HPDE6-E6E7 (cell line): ENCODE data around the gene OLFM2.

Experiments used
- DNase-seq: peaks from one replicate; pipeline ENCODE4 v3.0.0; 2011; ENCODE audit warnings: missing footprints; ENCODE audit errors: extremely low spot score

The OLFM2 gene

GRCh38 chr19:9906475-9907087, 29.7 kb downstream of the OLFM2 start:
- no peak for DNase-seq

DNA sequence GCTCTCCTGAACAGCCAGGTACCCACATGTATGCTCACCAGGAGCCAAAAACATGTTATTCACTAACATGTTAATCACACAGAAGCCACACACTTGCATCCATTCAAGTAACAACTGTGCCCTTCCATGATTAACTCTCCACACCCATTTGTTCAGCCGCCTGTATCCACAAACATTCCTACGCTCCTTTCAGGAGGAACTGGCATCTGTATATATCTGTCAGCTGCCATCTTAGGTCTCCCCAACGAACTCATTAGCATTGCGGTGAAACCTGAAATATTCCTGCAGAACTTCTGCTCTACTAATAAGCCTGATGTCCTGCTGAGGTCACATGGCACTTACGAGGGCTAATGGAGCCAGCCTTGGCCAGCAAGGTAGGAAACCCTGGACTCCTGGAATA, 33.0 kb downstream of the OLFM2 start:
- no peak for DNase-seq

- DNase-seq, result no peak
These were observed 34.7 kb downstream of the OLFM2 start for GRCh38 chr19:9901642-9902041.

GRCh38 chr19:9901020-9901419, 35.3 kb downstream of the OLFM2 start:
- no peak for DNase-seq

DNA sequence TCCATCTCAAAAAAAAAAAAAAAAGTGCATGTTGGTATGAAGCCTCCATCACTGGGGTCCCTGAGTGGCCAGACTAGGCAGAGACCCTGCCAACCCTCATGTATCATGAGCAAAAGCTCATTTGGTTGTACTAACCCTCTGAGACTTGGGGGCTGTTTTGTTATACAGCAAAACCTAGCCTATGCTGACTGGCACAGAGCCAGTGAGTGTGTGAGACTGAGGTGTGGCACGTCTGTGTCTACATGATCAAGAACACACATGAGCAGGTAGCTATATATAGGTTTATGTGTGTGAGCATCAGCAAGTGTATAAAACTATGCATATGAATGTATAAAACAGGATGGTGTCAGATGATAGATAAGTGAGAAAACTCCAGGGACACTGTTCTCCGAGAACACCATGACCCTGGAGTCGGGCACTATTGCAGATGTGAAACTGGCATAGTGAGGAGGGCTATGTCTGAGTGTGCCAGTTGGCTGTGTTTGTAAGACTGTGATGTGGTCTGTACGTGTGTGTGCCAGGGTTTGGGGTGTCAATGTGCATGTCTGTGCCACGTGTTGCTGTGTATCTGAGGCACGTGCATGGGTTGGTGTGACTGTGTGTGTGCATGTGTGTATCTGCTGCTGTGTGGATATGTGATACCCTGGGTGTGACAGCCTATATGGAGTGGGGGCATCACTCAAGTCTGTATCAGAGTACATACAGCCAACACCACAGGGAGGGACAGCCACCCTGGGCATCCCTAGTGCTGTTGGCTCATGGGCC, 44.5 kb downstream of the OLFM2 start:
- no peak for DNase-seq

DNA sequence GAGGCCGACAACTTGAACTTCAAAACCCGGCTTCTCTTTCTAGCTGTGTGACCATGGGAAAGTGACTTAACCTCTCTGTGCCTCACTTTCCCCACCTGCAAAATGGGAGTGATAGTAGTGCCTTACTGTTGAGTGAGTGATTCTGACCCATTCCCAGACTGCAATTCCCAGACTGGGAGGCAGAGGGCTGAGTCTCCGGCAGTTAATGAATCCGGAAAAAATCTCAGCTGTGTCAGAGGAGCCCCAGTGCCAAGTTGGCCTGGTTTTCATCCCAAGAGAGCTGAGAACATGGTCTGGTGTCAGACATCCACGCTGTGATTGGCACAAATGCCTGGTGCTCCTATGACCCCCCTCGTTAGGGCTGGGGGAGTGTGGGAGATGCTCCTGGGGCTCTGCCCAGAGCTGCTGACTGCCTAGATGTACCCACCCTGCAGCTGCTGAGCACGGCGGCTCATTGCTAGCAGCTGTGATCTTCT, 51.2 kb downstream of the OLFM2 start:
- DNase-seq, result no peak

- no peak for DNase-seq
These were observed 52.6 kb downstream of the OLFM2 start for GRCh38 chr19:9883764-9884163.

GRCh38 chr19:9883231-9883758, 53.0 kb downstream of the OLFM2 start:
- peak; percentile 51 for DNase-seq

DNA sequence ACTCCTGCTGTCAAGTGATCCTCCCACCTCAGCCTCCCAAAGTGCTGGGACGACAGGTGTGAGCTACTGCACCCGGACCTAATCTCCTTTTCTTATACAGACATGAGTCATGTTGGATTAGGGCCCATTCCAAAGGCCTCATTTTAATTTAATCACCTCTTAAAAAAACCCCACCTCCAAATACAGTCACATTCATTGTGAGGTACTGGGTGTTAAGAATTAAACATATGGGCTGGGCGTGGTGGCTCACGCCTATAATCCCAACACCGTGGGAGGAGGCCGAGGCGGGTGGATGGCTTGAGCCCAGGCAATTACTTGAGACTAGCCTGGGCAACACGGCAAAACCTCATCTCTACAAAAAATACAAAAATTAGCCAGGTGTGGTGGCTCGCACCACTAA, 54.6 kb downstream of the OLFM2 start:
- no peak for DNase-seq

GRCh38 chr19:9878511-9879196, 57.7 kb downstream of the OLFM2 start:
- DNase-seq, result no peak

GRCh38 chr19:9877780-9878510, 58.4 kb downstream of the OLFM2 start:
- DNase-seq, result no peak

DNA sequence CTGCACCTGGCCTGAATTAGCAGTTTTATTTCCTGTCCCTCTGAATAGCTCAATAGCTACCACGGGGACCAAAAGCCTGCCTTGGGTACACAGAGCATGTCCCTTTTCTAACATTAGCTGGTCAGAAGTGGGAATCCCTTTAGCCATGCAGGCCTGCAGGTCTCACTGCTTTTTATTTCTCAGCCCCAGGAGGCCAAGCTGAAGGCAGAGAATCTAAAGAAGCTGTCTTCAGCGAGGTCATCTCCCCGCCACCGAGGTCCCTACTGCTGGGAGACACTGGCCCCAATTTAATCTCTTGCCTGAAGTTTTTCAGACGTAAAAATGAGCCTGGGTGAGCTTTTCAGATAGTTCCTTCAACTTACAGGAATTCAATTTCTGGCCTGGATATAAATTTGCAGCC, 60.5 kb downstream of the OLFM2 start:
- DNase-seq, result no peak

- DNase-seq, result no peak
These were observed 61.2 kb downstream of the OLFM2 start for GRCh38 chr19:9875031-9875627.

DNA sequence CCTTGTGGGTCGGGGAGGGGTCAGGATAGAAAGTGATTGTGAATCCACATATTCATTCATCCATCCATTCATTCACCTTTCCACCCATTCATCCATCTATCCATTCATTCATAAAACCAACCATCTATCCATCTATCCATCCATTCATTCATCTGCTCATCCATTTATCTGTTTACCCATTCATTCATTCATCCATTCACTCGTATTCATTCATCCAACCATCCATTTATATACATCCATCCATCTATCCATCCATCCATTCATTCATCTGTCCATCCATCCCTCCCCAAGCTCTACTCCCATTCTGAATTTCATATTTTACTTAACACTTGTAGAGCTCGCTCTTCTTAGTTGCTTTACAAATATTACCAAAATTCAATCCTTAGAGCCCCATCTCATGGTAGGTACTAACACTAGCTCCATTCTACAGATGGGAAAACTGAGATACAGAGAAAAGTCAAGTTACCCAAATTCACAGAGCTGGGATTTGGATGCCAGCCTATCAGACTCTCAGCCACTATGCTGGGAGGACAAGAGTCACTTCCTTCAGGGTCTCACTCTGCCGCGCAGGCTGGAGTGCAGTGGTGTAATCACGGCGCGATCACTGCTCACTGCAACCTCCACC, 63.6 kb downstream of the OLFM2 start:
- no peak for DNase-seq

GRCh38 chr19:9871626-9872338, 64.5 kb downstream of the OLFM2 start:
- DNase-seq, result no peak

DNA sequence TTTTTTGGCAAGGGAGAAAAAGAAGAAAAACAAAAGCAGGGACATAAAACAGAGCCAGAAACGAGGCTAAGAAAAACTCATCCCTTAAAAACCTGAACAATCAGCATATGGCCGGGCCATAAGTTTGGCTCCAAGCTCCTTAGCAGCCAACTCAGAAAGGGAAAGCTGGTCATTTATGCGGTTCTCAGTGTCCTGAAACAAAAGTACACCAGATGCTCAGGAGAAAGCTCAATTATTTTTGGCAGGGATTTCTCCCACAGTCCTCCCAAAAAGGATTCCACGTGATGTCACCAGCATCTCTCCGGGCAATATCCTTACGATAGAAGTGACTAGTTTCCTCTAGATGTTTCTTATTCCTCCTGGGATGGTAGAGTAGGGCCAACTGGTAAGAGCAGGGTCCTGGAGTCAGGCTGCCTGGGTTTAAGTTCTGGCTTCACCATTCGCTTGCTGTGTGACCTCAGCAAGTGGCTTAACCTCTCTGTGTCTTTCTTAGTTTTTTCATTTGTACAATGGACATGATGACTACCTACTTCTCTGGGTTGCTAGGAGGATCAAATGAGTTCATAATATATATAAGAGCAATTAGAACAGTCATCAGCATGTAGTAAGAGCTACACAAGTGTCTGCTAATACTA, 67.2 kb downstream of the OLFM2 start:
- no peak for DNase-seq

GRCh38 chr19:9865732-9866501, 70.4 kb downstream of the OLFM2 start:
- DNase-seq, result no peak

DNA sequence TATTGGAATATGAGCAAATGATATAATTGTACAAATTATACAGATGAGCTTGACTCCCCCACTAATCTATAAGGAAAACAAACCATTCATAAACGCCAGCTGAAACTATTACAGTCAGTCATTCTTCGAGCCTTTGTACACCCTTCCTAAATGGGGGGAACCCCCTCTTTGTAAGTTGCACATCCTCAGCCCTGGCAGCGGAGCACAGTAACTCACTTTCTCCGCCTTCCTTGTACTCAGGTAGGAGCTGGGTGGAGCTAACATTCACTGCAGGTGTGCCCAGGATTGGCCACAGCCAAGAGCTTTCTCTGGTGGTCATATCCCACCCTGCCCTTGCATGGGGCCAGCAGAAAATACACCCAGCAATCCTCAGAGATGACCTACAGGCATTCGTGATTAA, 72.6 kb downstream of the OLFM2 start:
- DNase-seq, result no peak

DNA sequence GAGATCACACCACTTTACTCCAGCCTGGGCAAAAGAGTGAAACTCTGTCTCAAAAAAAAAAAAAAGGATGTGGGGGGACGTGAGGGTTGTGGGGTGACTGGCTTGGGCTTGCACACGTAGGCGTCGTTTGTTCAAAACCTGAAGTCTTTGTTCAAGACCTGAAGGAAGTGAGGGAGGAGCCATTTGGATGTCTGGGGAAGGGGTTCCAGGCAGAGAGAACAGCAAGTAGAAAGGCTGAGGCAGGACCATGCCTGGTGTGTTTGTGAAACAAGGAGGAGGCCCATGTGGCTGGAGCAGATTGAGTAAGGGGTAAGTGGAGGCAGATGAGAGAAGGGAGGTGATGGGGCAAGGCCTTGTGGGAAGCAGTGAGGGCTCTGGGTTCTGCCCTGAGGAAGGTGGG, 73.4 kb downstream of the OLFM2 start:
- DNase-seq, result no peak
